ENCODE results near the gene RNF130. TPM values are rescaled to one million over a fixed set of nuclear protein-coding genes. Genes with fewer than 3 reads are reported as not detected.

RNF130 gene
- total RNA-seq, 1 experiment from 2014 or later: 58.5 TPM

- Mint-ChIP-seq H3K27ac (no peak overlapping the region; the same call in 1 of the 2 replicates), H3K9me3 (peaks cover 12% of the 10 kb centered on the region), H3K4me3 (no peak overlapping the region), H3K4me1 (peaks cover 11% of the 10 kb centered on the region), H3K36me3 (no peaks in the 10 kb centered on the region), H3K27me3 (ENCODE audit: low read depth) (no peaks in the 10 kb centered on the region; the same call in 1 of the 2 replicates)
- TF ChIP-seq ZNF263 (CRISPR knock-in tag; IDR thresholded peaks at IDR 0.05; ENCODE audit: low read depth): no peak
- no peak for TF ChIP-seq NR2C2 (CRISPR knock-in tag; IDR thresholded peaks at IDR 0.05)
- no peak for TF ChIP-seq NFE2L1 (CRISPR knock-in tag; IDR thresholded peaks at IDR 0.05)
- TF ChIP-seq, protein P1, sequence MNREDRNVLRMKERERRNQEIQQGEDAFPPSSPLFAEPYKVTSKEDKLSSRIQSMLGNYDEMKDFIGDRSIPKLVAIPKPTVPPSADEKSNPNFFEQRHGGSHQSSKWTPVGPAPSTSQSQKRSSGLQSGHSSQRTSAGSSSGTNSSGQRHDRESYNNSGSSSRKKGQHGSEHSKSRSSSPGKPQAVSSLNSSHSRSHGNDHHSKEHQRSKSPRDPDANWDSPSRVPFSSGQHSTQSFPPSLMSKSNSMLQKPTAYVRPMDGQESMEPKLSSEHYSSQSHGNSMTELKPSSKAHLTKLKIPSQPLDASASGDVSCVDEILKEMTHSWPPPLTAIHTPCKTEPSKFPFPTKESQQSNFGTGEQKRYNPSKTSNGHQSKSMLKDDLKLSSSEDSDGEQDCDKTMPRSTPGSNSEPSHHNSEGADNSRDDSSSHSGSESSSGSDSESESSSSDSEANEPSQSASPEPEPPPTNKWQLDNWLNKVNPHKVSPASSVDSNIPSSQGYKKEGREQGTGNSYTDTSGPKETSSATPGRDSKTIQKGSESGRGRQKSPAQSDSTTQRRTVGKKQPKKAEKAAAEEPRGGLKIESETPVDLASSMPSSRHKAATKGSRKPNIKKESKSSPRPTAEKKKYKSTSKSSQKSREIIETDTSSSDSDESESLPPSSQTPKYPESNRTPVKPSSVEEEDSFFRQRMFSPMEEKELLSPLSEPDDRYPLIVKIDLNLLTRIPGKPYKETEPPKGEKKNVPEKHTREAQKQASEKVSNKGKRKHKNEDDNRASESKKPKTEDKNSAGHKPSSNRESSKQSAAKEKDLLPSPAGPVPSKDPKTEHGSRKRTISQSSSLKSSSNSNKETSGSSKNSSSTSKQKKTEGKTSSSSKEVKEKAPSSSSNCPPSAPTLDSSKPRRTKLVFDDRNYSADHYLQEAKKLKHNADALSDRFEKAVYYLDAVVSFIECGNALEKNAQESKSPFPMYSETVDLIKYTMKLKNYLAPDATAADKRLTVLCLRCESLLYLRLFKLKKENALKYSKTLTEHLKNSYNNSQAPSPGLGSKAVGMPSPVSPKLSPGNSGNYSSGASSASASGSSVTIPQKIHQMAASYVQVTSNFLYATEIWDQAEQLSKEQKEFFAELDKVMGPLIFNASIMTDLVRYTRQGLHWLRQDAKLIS (CRISPR knock-in tag; IDR thresholded peaks at IDR 0.05; ENCODE audit: borderline replicate concordance): no peak
- TF ChIP-seq, protein P2, sequence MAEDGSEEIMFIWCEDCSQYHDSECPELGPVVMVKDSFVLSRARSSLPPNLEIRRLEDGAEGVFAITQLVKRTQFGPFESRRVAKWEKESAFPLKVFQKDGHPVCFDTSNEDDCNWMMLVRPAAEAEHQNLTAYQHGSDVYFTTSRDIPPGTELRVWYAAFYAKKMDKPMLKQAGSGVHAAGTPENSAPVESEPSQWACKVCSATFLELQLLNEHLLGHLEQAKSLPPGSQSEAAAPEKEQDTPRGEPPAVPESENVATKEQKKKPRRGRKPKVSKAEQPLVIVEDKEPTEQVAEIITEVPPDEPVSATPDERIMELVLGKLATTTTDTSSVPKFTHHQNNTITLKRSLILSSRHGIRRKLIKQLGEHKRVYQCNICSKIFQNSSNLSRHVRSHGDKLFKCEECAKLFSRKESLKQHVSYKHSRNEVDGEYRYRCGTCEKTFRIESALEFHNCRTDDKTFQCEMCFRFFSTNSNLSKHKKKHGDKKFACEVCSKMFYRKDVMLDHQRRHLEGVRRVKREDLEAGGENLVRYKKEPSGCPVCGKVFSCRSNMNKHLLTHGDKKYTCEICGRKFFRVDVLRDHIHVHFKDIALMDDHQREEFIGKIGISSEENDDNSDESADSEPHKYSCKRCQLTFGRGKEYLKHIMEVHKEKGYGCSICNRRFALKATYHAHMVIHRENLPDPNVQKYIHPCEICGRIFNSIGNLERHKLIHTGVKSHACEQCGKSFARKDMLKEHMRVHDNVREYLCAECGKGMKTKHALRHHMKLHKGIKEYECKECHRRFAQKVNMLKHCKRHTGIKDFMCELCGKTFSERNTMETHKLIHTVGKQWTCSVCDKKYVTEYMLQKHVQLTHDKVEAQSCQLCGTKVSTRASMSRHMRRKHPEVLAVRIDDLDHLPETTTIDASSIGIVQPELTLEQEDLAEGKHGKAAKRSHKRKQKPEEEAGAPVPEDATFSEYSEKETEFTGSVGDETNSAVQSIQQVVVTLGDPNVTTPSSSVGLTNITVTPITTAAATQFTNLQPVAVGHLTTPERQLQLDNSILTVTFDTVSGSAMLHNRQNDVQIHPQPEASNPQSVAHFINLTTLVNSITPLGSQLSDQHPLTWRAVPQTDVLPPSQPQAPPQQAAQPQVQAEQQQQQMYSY (CRISPR knock-in tag; IDR thresholded peaks at IDR 0.05): no peak
- no peak for TF ChIP-seq ATF1 (CRISPR knock-in tag; IDR thresholded peaks at IDR 0.05)
- TF ChIP-seq USF1 (CRISPR knock-in tag; IDR thresholded peaks at IDR 0.05): no peak
- no peak for TF ChIP-seq USF2 (CRISPR knock-in tag; IDR thresholded peaks at IDR 0.05)
- no peak for TF ChIP-seq NR1H2 (CRISPR knock-in tag; IDR thresholded peaks at IDR 0.05)
- no peak for TF ChIP-seq ETV6 (CRISPR knock-in tag; IDR thresholded peaks at IDR 0.05)
- no peak for TF ChIP-seq ZBTB21 (CRISPR knock-in tag; IDR thresholded peaks at IDR 0.05; ENCODE audit: borderline replicate concordance)
- ATAC-seq (no peak), DNase-seq (ENCODE audit: low spot score) (no peak)
- ChIA-PET POLR2A (no interaction called here), CTCF (no interaction called here)
Observed at GRCh38 chr5:180093651-180094382, 22.3 kb upstream of the RNF130 start.

GRCh38 chr5:180093241-180093640, 21.7 kb upstream of the RNF130 start:
- Mint-ChIP-seq H3K36me3 (no peaks in the 10 kb centered on the region), H3K9me3 (peaks cover 8% of the 10 kb centered on the region), H3K4me3 (no peak overlapping the region), H3K4me1 (peaks cover 17% of the 10 kb centered on the region), H3K27ac (no peak overlapping the region), H3K27me3 (ENCODE audit: low read depth) (no peaks in the 10 kb centered on the region; the same call in 1 of the 2 replicates)
- CTCF ChIA-PET: interaction anchor here (0.7 kb wide), 1 partner anchor 995 kb away, joined by 3 read pairs; no protein-coding TSS in a partner anchor
- TF ChIP-seq MXD4 (CRISPR knock-in tag; IDR thresholded peaks at IDR 0.05; ENCODE audit: borderline replicate concordance) (no peak), TCF7 (CRISPR knock-in tag; IDR thresholded peaks at IDR 0.05; ENCODE audit: low read depth) (no peak), NFE2L1 (CRISPR knock-in tag; IDR thresholded peaks at IDR 0.05) (no peak), ELF4 (CRISPR knock-in tag; IDR thresholded peaks at IDR 0.05; ENCODE audit: low read depth) (no peak)
- POLR2A ChIA-PET: no interaction called here
- DNase-seq (ENCODE audit: low spot score) (no peak), ATAC-seq (no peak)
